ENCODE data around the gene LAMA3.

- TF ChIP-seq, protein P1, sequence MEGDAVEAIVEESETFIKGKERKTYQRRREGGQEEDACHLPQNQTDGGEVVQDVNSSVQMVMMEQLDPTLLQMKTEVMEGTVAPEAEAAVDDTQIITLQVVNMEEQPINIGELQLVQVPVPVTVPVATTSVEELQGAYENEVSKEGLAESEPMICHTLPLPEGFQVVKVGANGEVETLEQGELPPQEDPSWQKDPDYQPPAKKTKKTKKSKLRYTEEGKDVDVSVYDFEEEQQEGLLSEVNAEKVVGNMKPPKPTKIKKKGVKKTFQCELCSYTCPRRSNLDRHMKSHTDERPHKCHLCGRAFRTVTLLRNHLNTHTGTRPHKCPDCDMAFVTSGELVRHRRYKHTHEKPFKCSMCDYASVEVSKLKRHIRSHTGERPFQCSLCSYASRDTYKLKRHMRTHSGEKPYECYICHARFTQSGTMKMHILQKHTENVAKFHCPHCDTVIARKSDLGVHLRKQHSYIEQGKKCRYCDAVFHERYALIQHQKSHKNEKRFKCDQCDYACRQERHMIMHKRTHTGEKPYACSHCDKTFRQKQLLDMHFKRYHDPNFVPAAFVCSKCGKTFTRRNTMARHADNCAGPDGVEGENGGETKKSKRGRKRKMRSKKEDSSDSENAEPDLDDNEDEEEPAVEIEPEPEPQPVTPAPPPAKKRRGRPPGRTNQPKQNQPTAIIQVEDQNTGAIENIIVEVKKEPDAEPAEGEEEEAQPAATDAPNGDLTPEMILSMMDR (IDR thresholded peaks at IDR 0.05): no peak
- no peak for TF ChIP-seq POLR2A (IDR thresholded peaks at IDR 0.05)
Measured at GRCh38 chr18:23900994-23901393, 211.7 kb downstream of the LAMA3 start.

Data from right lobe of liver (tissue), 4 donors.